SK-N-SH treated with all-trans-retinoic acid at 6 μM for 48 hours (cell line): ENCODE results near the gene ASPN.

Experiments
- GLIS3 ChIP-seq: fragments of 250-450 bp; sonication (Bioruptor Pico); IDR thresholded peaks from 2 replicates; pipeline ENCODE4 v1.5.0; 2020; ENCODE audit warnings: mild to moderate bottlenecking, moderate library complexity
- ISL1 ChIP-seq: fragments of 250-450 bp; sonication (Bioruptor Pico); IDR thresholded peaks from 2 replicates; pipeline ENCODE4 v2.1.2; 2022; ENCODE audit warnings: mild to moderate bottlenecking, moderate library complexity
- OSR1 ChIP-seq: fragments of 250-450 bp; sonication (Bioruptor Pico); IDR thresholded peaks from 2 replicates; pipeline ENCODE4 v1.8.0; 2022; ENCODE audit warnings: moderate library complexity, mild to moderate bottlenecking, inconsistent platforms
- POU6F1 ChIP-seq: fragments of 250-450 bp; sonication (Bioruptor Pico); IDR thresholded peaks from 2 replicates; pipeline ENCODE4 v1.8.0; 2021; ENCODE audit warnings: low read depth, mild to moderate bottlenecking, moderate library complexity, borderline replicate concordance
- PPARA ChIP-seq: fragments of 250-450 bp; sonication (Bioruptor Pico); IDR thresholded peaks from 2 replicates; pipeline ENCODE4 v1.5.0; 2020; ENCODE audit warnings: mild to moderate bottlenecking, borderline replicate concordance
- RARB ChIP-seq: fragments of 250-450 bp; sonication (Bioruptor Pico); IDR thresholded peaks from 2 replicates; pipeline ENCODE4 v1.8.0; 2021; ENCODE audit warnings: mild to moderate bottlenecking, moderate library complexity
- TCF4 ChIP-seq: fragments of 250-450 bp; sonication (Bioruptor Pico); IDR thresholded peaks from 2 replicates; pipeline ENCODE4 v1.8.0; 2021; ENCODE audit warnings: mild to moderate bottlenecking, moderate library complexity, borderline replicate concordance
- TOX ChIP-seq: fragments of 250-450 bp; sonication (Bioruptor Pico); IDR thresholded peaks from 2 replicates; pipeline ENCODE4 v1.8.0; 2021; ENCODE audit warnings: mild to moderate bottlenecking, moderate library complexity, borderline replicate concordance
- TSHZ2 ChIP-seq: fragments of 250-450 bp; sonication (Bioruptor Pico); IDR thresholded peaks from 2 replicates; pipeline ENCODE4 v1.5.0; 2020; ENCODE audit warnings: mild to moderate bottlenecking, moderate library complexity
- ZFP3 ChIP-seq: fragments of 250-450 bp; sonication (Bioruptor Pico); IDR thresholded peaks from 2 replicates; pipeline ENCODE4 v1.5.0; 2020; ENCODE audit warnings: mild to moderate bottlenecking, moderate library complexity

GRCh38 chr9:92507005-92507404, 24.7 kb upstream of the ASPN start:
- TF ChIP-seq ISL1 (CRISPR knock-in tag) (no peak), PPARA (no peak), ZFP3 (CRISPR knock-in tag) (no peak), RARB (CRISPR knock-in tag) (no peak), TCF4 (CRISPR knock-in tag) (no peak), POU6F1 (CRISPR knock-in tag) (no peak), TSHZ2 (no peak), OSR1 (CRISPR knock-in tag) (no peak), GLIS3 (CRISPR knock-in tag) (no peak), TOX (CRISPR knock-in tag) (no peak)
